HepG2 (cell line): ENCODE results near the gene ABCB8. TPM values are rescaled to one million over a fixed set of nuclear protein-coding genes. Genes with fewer than 3 reads are reported as not detected.
A peak's percentile ranks its signal among the peaks of the same experiment; 100 is the strongest.

Source experiments
- HOXA3 ChIP-seq: sonication (generic); formaldehyde crosslinking; IDR thresholded peaks from 2 replicates; pipeline ENCODE4 v1.5.0; 2020; ENCODE audit warnings: missing genetic modification reagents
- JUN ChIP-seq: sonication (generic); formaldehyde crosslinking; IDR thresholded peaks from 2 replicates; pipeline ENCODE4 v1.4.0; 2020; ENCODE audit warnings: mild to moderate bottlenecking, missing genetic modification reagents
- KLF12 ChIP-seq: sonication (generic); formaldehyde crosslinking; IDR thresholded peaks from 2 replicates; pipeline ENCODE4 v1.4.0; 2020; ENCODE audit warnings: missing genetic modification reagents, borderline replicate concordance
- MBNL3 ChIP-seq: fragments of 250-450 bp; sonication (Bioruptor Pico); conservative IDR thresholded peaks from 2 replicates; pipeline ENCODE4 v1.8.0; 2022; ENCODE audit warnings: mild to moderate bottlenecking, inconsistent platforms
- NR1H2 ChIP-seq: sonication (generic); formaldehyde crosslinking; IDR thresholded peaks from 2 replicates; pipeline ENCODE4 v1.8.1; 2022; ENCODE audit warnings: low read depth, missing genetic modification reagents, borderline replicate concordance
- SNAI1 ChIP-seq: sonication (generic); formaldehyde crosslinking; IDR thresholded peaks from 2 replicates; pipeline ENCODE4 v1.5.0; 2020; ENCODE audit warnings: mild to moderate bottlenecking, missing genetic modification reagents, borderline replicate concordance
- SP1 ChIP-seq, 2 experiments: fragments of 450-650 bp in 1 of 2; sonication (generic) in 1 of 2; formaldehyde crosslinking in 1 of 2; IDR thresholded peaks; 2 replicates each; pipeline versions ENCODE4 v1.4.0 to v1.6.1; 2016 to 2020; ENCODE audit warnings: missing genetic modification reagents in 1 of 2
- STAG1 ChIP-seq: sonication (generic); formaldehyde crosslinking; IDR thresholded peaks from 2 replicates; pipeline ENCODE4 v1.4.0; 2020; ENCODE audit warnings: missing genetic modification reagents
- TP53 ChIP-seq: sonication (generic); formaldehyde crosslinking; conservative IDR thresholded peaks from 2 replicates; pipeline ENCODE4 v1.4.0; 2020; ENCODE audit warnings: missing genetic modification reagents
- ZFP41 ChIP-seq: sonication (generic); formaldehyde crosslinking; IDR thresholded peaks from 2 replicates; pipeline ENCODE4 v1.4.0; 2020; ENCODE audit warnings: mild to moderate bottlenecking, missing genetic modification reagents, borderline replicate concordance
- ZNF383 ChIP-seq: sonication (generic); formaldehyde crosslinking; IDR thresholded peaks from 2 replicates; pipeline ENCODE4 v1.4.0; 2020; ENCODE audit warnings: missing genetic modification reagents, mild to moderate bottlenecking, borderline replicate concordance
- ZNF546 ChIP-seq: sonication (generic); formaldehyde crosslinking; conservative IDR thresholded peaks from 2 replicates; pipeline ENCODE4 v1.8.1; 2023; ENCODE audit warnings: mild to moderate bottlenecking, missing genetic modification reagents
- ZNF782 ChIP-seq: sonication (generic); formaldehyde crosslinking; IDR thresholded peaks from 2 replicates; pipeline ENCODE4 v1.4.0; 2020; ENCODE audit warnings: missing genetic modification reagents, mild to moderate bottlenecking, borderline replicate concordance
- polyA plus RNA-seq, 8 experiments: library from polyadenylated mRNA; depleted of rRNA in 3 of 8; stranded (reverse) in 7 of 8; unstranded in 1 of 8; fragments of >200 nt; fragmentation: Illumina TruSeq in 4 of 8; extraction: Trizol in 4 of 8; gene quantifications; 2 replicates each; pipeline versions ENCODE4 v1.2.1 to v1.2.3, GENCODE V29; 2011 to 2016; ENCODE audit warnings: low read depth in 4 of 8, missing spikeins in 1 of 8, mixed read lengths in 1 of 8; ENCODE audit not compliant: insufficient read depth in 1 of 8
- total RNA-seq, 5 experiments: library from RNA; depleted of rRNA; stranded (reverse); fragments of >200 nt; fragmentation: Illumina TruSeq; extraction: Trizol; gene quantifications; 2 replicates each; pipeline ENCODE4 v1.2.3, GENCODE V29; 2016; ENCODE audit warnings: low read depth in 1 of 5
- TF ChIP-seq, protein P1 (sequence below): IDR thresholded peaks from 2 replicates; pipeline ENCODE4 v1.4.0; 2020; ENCODE audit warnings: mild to moderate bottlenecking, missing genetic modification reagents
- TF ChIP-seq, protein P2 (sequence below): sonication (generic); formaldehyde crosslinking; IDR thresholded peaks from 2 replicates; pipeline ENCODE4 v1.8.0; 2022; ENCODE audit warnings: missing genetic modification reagents, mild to moderate bottlenecking, inconsistent platforms, borderline replicate concordance
- TF ChIP-seq, protein P3 (sequence below): sonication (generic); formaldehyde crosslinking; IDR thresholded peaks from 2 replicates; pipeline ENCODE4 v1.8.0; 2022; ENCODE audit warnings: low read depth, missing genetic modification reagents
- TF ChIP-seq, protein P4 (sequence below): IDR thresholded peaks from 2 replicates; pipeline ENCODE4 v1.6.1; 2016
- TF ChIP-seq, protein P5 (sequence below): sonication (generic); formaldehyde crosslinking; IDR thresholded peaks from 2 replicates; pipeline ENCODE4 v1.4.0; 2020; ENCODE audit warnings: missing genetic modification reagents

ABCB8 gene
- total and polyA plus RNA-seq, 2 of the 13 experiments (the other 11 are each of a cell fraction or from before 2014, with no cell fraction given), result 6.6 to 16.7 TPM

DNA sequence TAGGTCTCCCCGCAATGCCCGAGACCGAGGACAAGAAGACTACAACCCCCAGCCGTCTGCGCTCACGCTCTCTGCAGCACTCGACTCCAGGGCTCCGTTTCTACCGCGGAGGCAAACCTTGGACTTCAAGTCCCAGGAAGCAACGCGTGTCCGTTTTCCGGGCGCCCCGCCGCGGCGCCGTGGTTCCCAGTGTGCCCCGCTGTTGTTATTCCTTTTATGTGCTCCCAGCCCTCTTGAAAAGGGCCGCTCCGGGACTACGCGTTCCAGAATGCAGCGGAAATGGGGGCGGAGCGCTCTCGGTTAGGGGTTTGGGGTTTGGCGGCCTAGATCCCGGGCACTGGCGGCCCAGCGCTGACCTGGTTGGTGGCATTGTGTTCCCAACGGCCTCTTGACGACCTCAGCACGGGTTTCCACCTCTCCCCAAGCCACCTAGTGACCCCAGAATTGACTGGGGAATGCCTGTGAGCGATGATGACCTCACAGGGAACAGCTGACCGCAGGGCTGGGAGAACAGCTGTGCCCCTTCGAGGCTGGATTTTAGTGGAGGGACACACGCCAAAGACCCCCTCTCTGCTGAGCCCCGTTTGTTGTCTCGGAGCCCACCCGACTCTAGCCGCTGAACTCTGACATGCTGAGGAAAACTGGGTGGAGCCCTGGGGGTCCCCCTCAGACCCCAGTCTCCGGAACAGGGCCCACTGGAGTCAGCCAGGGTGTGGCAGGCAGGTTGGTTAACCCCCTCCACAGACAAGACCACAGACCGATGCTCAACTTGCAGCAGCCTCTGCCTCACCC is 29.9 kb downstream of the ABCB8 start (continued):
- TF ChIP-seq, protein P1, sequence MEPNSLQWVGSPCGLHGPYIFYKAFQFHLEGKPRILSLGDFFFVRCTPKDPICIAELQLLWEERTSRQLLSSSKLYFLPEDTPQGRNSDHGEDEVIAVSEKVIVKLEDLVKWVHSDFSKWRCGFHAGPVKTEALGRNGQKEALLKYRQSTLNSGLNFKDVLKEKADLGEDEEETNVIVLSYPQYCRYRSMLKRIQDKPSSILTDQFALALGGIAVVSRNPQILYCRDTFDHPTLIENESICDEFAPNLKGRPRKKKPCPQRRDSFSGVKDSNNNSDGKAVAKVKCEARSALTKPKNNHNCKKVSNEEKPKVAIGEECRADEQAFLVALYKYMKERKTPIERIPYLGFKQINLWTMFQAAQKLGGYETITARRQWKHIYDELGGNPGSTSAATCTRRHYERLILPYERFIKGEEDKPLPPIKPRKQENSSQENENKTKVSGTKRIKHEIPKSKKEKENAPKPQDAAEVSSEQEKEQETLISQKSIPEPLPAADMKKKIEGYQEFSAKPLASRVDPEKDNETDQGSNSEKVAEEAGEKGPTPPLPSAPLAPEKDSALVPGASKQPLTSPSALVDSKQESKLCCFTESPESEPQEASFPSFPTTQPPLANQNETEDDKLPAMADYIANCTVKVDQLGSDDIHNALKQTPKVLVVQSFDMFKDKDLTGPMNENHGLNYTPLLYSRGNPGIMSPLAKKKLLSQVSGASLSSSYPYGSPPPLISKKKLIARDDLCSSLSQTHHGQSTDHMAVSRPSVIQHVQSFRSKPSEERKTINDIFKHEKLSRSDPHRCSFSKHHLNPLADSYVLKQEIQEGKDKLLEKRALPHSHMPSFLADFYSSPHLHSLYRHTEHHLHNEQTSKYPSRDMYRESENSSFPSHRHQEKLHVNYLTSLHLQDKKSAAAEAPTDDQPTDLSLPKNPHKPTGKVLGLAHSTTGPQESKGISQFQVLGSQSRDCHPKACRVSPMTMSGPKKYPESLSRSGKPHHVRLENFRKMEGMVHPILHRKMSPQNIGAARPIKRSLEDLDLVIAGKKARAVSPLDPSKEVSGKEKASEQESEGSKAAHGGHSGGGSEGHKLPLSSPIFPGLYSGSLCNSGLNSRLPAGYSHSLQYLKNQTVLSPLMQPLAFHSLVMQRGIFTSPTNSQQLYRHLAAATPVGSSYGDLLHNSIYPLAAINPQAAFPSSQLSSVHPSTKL, result peak; percentile 40; the same call in 1 of the 2 replicates
- TF ChIP-seq MBNL3 (CRISPR knock-in tag) (no peak), ZNF383 (CRISPR knock-in tag) (no peak), SNAI1 (CRISPR knock-in tag) (no peak), NR1H2 (CRISPR knock-in tag) (no peak), JUN (peak; percentile 67; the same call in 1 of the 2 replicates), TP53 (CRISPR knock-in tag) (no peak), STAG1 (no peak), ZNF782 (CRISPR knock-in tag) (peak; percentile 73; the same call in 1 of the 2 replicates), HOXA3 (CRISPR knock-in tag) (peak; percentile 68), ZNF546 (CRISPR knock-in tag) (no peak), KLF12 (CRISPR knock-in tag) (peak; percentile 77; the same call in 1 of the 2 replicates), ZFP41 (CRISPR knock-in tag) (0 out of 2 replicates have a peak, but pooled peaks have one; percentile 21), SP1 (IDR thresholded peaks at IDR 0.05) (no peak), SP1 (CRISPR knock-in tag; IDR thresholded peaks at IDR 0.05) (peak; percentile 54; the same call in 1 of the 2 replicates)
- TF ChIP-seq, protein P2, sequence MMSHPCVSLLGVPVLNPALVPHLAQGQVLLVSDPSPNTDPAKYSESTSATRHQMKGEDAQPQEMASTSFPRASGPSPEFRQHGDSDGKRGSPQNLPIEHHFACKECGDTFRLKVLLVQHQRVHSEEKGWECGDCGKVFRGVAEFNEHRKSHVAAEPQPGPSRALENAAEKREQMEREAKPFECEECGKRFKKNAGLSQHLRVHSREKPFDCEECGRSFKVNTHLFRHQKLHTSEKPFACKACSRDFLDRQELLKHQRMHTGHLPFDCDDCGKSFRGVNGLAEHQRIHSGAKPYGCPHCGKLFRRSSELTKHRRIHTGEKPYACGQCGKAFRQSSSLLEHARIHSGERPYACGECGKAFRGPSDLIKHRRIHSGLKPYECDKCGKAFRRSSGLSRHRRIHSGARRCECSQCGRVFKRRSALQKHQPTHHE (CRISPR knock-in tag), result no peak; the same call in 1 of the 2 replicates
- TF ChIP-seq, protein P3, sequence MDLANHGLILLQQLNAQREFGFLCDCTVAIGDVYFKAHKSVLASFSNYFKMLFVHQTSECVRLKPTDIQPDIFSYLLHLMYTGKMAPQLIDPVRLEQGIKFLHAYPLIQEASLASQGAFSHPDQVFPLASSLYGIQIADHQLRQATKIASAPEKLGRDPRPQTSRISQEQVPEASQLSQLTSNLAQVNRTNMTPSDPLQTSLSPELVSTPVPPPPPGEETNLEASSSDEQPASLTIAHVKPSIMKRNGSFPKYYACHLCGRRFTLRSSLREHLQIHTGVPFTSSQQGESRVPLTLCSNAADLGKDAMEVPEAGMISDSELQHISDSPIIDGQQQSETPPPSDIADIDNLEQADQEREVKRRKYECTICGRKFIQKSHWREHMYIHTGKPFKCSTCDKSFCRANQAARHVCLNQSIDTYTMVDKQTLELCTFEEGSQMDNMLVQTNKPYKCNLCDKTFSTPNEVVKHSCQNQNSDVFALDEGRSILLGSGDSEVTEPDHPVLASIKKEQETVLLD (CRISPR knock-in tag), result peak; percentile 78
- TF ChIP-seq, protein P4, sequence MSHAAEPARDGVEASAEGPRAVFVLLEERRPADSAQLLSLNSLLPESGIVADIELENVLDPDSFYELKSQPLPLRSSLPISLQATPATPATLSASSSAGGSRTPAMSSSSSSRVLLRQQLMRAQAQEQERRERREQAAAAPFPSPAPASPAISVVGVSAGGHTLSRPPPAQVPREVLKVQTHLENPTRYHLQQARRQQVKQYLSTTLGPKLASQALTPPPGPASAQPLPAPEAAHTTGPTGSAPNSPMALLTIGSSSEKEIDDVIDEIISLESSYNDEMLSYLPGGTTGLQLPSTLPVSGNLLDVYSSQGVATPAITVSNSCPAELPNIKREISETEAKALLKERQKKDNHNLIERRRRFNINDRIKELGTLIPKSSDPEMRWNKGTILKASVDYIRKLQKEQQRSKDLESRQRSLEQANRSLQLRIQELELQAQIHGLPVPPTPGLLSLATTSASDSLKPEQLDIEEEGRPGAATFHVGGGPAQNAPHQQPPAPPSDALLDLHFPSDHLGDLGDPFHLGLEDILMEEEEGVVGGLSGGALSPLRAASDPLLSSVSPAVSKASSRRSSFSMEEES (CRISPR knock-in tag), result no peak; the same call in 1 of the 2 replicates
- TF ChIP-seq, protein P5, sequence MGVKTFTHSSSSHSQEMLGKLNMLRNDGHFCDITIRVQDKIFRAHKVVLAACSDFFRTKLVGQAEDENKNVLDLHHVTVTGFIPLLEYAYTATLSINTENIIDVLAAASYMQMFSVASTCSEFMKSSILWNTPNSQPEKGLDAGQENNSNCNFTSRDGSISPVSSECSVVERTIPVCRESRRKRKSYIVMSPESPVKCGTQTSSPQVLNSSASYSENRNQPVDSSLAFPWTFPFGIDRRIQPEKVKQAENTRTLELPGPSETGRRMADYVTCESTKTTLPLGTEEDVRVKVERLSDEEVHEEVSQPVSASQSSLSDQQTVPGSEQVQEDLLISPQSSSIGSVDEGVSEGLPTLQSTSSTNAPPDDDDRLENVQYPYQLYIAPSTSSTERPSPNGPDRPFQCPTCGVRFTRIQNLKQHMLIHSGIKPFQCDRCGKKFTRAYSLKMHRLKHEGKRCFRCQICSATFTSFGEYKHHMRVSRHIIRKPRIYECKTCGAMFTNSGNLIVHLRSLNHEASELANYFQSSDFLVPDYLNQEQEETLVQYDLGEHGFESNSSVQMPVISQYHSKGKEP (CRISPR knock-in tag), result no peak
